ENCODE data around the gene TARS2.

DNA sequence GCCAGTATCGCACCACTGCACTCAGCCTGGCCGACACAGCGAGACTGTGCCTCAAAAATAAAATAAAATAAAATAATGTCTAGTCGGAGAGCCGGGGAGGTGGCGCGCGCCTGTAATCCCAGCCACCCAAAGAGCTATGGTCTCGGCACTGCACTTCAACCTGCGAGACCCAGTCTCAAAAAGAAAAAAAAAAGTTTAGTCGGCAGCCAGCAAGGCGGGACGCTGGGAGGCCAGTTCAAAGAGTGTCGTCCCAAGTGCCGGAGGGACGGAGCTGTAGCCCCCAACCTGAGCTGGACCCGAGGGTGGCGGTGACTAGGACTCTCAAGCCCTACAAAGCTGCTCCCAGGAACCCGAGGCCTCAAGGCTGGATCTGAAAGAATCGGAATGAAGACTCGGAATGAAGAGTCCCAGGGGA lies 27.7 kb downstream of the TARS2 start:
- TF ChIP-seq POLR2A (IDR thresholded peaks at IDR 0.05; ENCODE audit: low read depth, low read length): no peak
- TF ChIP-seq POLR2AphosphoS5 (IDR thresholded peaks at IDR 0.05; ENCODE audit: low read depth, low read length): no peak
